Panc1 (cell line): Measurements from ENCODE around the gene PSTPIP1. TPM values are rescaled to one million over a fixed set of nuclear protein-coding genes. Genes with fewer than 3 reads are reported as not detected.
A peak's percentile ranks its signal among the peaks of the same experiment; 100 is the strongest.

Experiments
- ATAC-seq: fragments of 200-7000 bp; cut with Tn5 transposase; 2 replicates; pipeline ENCODE4 v1.9.1; 2020; ENCODE audit warnings: mild to moderate bottlenecking, moderate library complexity
- BruUV-seq: library from RNA; stranded (reverse); fragments of 400-500 nt; replicated peaks from 2 replicates; lab custom pipeline; 2021; lab: Mats Ljungman, UMichigan
- CTCF ChIA-PET: fragments of 300-600 bp; sonication (Branson Sonifier 250); formaldehyde crosslinking; loops from one replicate; lab custom pipeline; 2022; ENCODE audit warnings: antibody characterized with exemption; lab: Charles Lee
- POLR2A ChIA-PET: fragments of 300-600 bp; sonication (Branson Sonifier 250); formaldehyde crosslinking; loops from one replicate; lab custom pipeline; 2022; ENCODE audit warnings: antibody characterized with exemption; lab: Charles Lee
- DNase-seq: peaks from one replicate; pipeline ENCODE4 v3.0.0-alpha.2; 2010; ENCODE audit warnings: low read depth, low spot score
- H3K27ac ChIP-seq: 2 replicates; pipeline ENCODE4 v1.5.1; 2011; ENCODE audit warnings: mild to moderate bottlenecking, low read length, inconsistent platforms
- H3K27me3 ChIP-seq: fragments of 200-500 bp; sonication (Bioruptor generic); 2 replicates; pipeline ENCODE4 v1.6.0; 2014; ENCODE audit warnings: low read length, inconsistent platforms; ENCODE audit not compliant: control insufficient read depth, insufficient read depth
- H3K36me3 ChIP-seq: fragments of 200-500 bp; sonication (Bioruptor generic); 2 replicates; pipeline ENCODE4 v1.5.1; 2014; ENCODE audit warnings: inconsistent platforms, mild to moderate bottlenecking, low read length, moderate library complexity; ENCODE audit not compliant: control insufficient read depth, insufficient read depth
- H3K4me1 ChIP-seq: 2 replicates; pipeline ENCODE4 v1.5.1; 2011; ENCODE audit warnings: inconsistent platforms, mild to moderate bottlenecking, low read length, moderate library complexity; ENCODE audit not compliant: control insufficient read depth, insufficient read depth
- H3K4me3 ChIP-seq, 2 experiments: 2 replicates each; pipeline ENCODE4 v1.5.1; 2011 to 2012; ENCODE audit warnings: low read depth in 2 of 2, low read length in 2 of 2, mild to moderate bottlenecking in 2 of 2, inconsistent platforms in 1 of 2, moderate library complexity in 1 of 2
- H3K9me3 ChIP-seq: fragments of 200-500 bp; sonication (Bioruptor generic); 2 replicates; pipeline ENCODE4 v1.5.1; 2014; ENCODE audit warnings: low read depth, mild to moderate bottlenecking, inconsistent platforms, low read length, moderate library complexity; ENCODE audit not compliant: control insufficient read depth, insufficient read depth
- POLR2AphosphoS5 ChIP-seq: IDR thresholded peaks from 2 replicates; pipeline ENCODE4 v1.6.1; 2012; ENCODE audit warnings: mild to moderate bottlenecking, low read depth, low read length, moderate library complexity
- SIN3A ChIP-seq: IDR thresholded peaks from 2 replicates; pipeline ENCODE4 v1.6.1; 2012; ENCODE audit warnings: low read depth, mild to moderate bottlenecking, low read length, moderate library complexity, borderline replicate concordance; ENCODE audit not compliant: insufficient read depth
- TCF7L2 ChIP-seq: IDR thresholded peaks from 2 replicates; pipeline ENCODE4 v1.6.1; 2011; ENCODE audit warnings: mild to moderate bottlenecking, low read depth, low read length, inconsistent platforms
- in situ Hi-C: cut with HindIII; loops from 2 replicates; pipeline ENCODE4 v1.10.0; 2016; ENCODE audit warnings: low sequenced_read_pairs, low pct_unique_long_range_greater_than_20kb
- intact Hi-C: fragments of 100-400 bp; cut with micrococcal nuclease; formaldehyde crosslinking; loops from one replicate; pipeline ENCODE4 v1.10.0; 2022; ENCODE audit not compliant: unreplicated experiment
- total RNA-seq: library from RNA; stranded (reverse); gene quantifications from one replicate; pipeline ENCODE4 v1.2.1, GENCODE V29; 2021; ENCODE audit not compliant: unreplicated experiment
- TF ChIP-seq, protein P1 (sequence below), 2 experiments: IDR thresholded peaks; 2 replicates each; pipeline ENCODE4 v1.6.1; 2011 to 2012; ENCODE audit warnings: low read depth in 2 of 2, control low read depth in 1 of 2, low read length in 1 of 2, mild to moderate bottlenecking in 1 of 2, moderate library complexity in 1 of 2; ENCODE audit not compliant: insufficient read depth in 1 of 2
- TF ChIP-seq, protein P2 (sequence below): fragments of 450-650 bp; IDR thresholded peaks from 2 replicates; pipeline ENCODE4 v1.5.1; 2017; ENCODE audit warnings: mild to moderate bottlenecking

Gene PSTPIP1
- total RNA-seq, 1 experiment from 2014 or later, result 0.46 TPM

DNA sequence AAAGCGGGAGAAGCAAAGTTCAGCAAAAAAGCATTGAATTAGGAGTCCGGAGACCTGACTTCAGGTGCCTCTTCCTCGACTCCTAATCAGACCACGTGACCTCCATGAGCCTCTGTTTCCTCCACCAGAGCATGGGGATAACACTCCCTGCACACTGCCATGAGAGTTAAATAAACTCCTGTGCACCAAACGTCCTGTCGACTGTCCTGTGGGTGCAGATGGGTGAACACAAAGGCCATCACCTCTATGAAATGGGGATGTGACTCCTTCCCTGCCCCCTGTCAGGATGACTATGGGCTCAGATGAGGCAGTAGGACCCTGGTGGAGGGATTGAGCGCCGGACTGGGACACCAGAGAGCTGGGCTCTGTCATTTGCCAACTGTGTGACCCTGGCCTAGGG, 89.5 kb downstream of the PSTPIP1 start:
- no peak overlapping the region for H3K27ac ChIP-seq
- ChIA-PET POLR2A (no interaction called here), CTCF (no interaction called here)
- intact Hi-C loops (no loop called here), in situ Hi-C loops (no loop called here)
- DNase-seq, result no peak
- H3K4me1 ChIP-seq, result no peaks in the 10 kb centered on the region
- no peaks in the 10 kb centered on the region for H3K27me3 ChIP-seq
- no TSS peak for BruUV-seq
- no peak for TF ChIP-seq SIN3A
- TF ChIP-seq, protein P1, sequence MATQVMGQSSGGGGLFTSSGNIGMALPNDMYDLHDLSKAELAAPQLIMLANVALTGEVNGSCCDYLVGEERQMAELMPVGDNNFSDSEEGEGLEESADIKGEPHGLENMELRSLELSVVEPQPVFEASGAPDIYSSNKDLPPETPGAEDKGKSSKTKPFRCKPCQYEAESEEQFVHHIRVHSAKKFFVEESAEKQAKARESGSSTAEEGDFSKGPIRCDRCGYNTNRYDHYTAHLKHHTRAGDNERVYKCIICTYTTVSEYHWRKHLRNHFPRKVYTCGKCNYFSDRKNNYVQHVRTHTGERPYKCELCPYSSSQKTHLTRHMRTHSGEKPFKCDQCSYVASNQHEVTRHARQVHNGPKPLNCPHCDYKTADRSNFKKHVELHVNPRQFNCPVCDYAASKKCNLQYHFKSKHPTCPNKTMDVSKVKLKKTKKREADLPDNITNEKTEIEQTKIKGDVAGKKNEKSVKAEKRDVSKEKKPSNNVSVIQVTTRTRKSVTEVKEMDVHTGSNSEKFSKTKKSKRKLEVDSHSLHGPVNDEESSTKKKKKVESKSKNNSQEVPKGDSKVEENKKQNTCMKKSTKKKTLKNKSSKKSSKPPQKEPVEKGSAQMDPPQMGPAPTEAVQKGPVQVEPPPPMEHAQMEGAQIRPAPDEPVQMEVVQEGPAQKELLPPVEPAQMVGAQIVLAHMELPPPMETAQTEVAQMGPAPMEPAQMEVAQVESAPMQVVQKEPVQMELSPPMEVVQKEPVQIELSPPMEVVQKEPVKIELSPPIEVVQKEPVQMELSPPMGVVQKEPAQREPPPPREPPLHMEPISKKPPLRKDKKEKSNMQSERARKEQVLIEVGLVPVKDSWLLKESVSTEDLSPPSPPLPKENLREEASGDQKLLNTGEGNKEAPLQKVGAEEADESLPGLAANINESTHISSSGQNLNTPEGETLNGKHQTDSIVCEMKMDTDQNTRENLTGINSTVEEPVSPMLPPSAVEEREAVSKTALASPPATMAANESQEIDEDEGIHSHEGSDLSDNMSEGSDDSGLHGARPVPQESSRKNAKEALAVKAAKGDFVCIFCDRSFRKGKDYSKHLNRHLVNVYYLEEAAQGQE (IDR thresholded peaks at IDR 0.05; ENCODE audit: insufficient read depth in 1 of 2, low read depth in 2 of 2, low read length in 1 of 2), result no peak
- no peak for TF ChIP-seq TCF7L2
- TF ChIP-seq, protein P2, sequence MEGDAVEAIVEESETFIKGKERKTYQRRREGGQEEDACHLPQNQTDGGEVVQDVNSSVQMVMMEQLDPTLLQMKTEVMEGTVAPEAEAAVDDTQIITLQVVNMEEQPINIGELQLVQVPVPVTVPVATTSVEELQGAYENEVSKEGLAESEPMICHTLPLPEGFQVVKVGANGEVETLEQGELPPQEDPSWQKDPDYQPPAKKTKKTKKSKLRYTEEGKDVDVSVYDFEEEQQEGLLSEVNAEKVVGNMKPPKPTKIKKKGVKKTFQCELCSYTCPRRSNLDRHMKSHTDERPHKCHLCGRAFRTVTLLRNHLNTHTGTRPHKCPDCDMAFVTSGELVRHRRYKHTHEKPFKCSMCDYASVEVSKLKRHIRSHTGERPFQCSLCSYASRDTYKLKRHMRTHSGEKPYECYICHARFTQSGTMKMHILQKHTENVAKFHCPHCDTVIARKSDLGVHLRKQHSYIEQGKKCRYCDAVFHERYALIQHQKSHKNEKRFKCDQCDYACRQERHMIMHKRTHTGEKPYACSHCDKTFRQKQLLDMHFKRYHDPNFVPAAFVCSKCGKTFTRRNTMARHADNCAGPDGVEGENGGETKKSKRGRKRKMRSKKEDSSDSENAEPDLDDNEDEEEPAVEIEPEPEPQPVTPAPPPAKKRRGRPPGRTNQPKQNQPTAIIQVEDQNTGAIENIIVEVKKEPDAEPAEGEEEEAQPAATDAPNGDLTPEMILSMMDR, result no peak
- 0 out of 2 replicates have a peak, but pooled peaks have one; percentile 18 for ATAC-seq
- H3K4me3 ChIP-seq, result no peak overlapping the region
- H3K36me3 ChIP-seq, result no peaks in the 10 kb centered on the region
- H3K9me3 ChIP-seq, result no peaks in the 10 kb centered on the region

DNA sequence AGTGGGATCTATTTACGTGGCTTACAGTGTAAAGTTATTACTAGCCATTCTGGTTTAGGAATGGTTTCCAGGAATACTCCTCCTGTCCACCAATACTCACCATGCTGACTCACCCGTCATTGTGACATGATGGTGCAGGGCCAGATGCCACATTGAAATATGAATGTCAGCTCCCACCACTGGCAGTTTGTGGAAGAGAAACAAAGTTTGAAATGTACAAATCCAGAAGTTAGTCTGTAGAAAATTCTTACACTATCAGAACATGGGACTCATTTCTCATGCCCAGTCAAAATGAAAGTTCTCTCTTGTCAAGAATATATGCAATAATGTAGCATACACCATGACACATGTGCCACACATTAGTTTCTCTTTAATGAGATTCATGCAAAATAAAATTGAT, 90.4 kb downstream of the PSTPIP1 start:
- BruUV-seq, result no TSS peak
- H3K27me3 ChIP-seq, result no peaks in the 10 kb centered on the region
- ChIA-PET POLR2A (no interaction called here), CTCF (interaction anchor here (0.7 kb wide), 1 partner anchor 61 kb away, joined by 3 read pairs; no protein-coding TSS in a partner anchor)
- DNase-seq, result no peak
- TF ChIP-seq SIN3A (no peak), TCF7L2 (no peak), POLR2AphosphoS5 (no peak)
- TF ChIP-seq, protein P1 (IDR thresholded peaks at IDR 0.05; ENCODE audit: insufficient read depth in 1 of 2, low read depth in 2 of 2, low read length in 1 of 2), result no peak
- TF ChIP-seq, protein P2, result no peak
- ATAC-seq, result no peak
- H3K27ac ChIP-seq, result no peak overlapping the region
- no peaks in the 10 kb centered on the region for H3K9me3 ChIP-seq
- in situ Hi-C loops, result no loop called here
- no peak overlapping the region for H3K4me3 ChIP-seq
- intact Hi-C loops, result no loop called here
- no peaks in the 10 kb centered on the region for H3K36me3 ChIP-seq
- H3K4me1 ChIP-seq, result no peaks in the 10 kb centered on the region

Other genes with a start within 250 kb of the PSTPIP1 start
- gene SCAPER, start 89.8 kb upstream of the PSTPIP1 start, total RNA-seq, result 15.3 TPM
- 60.7 TPM for gene RCN2, start 63.4 kb upstream of the PSTPIP1 start, total RNA-seq
- 130 TPM for gene TSPAN3, start 76.0 kb downstream of the PSTPIP1 start, total RNA-seq